ENCODE measurements around the gene CDAN1.

DNA sequence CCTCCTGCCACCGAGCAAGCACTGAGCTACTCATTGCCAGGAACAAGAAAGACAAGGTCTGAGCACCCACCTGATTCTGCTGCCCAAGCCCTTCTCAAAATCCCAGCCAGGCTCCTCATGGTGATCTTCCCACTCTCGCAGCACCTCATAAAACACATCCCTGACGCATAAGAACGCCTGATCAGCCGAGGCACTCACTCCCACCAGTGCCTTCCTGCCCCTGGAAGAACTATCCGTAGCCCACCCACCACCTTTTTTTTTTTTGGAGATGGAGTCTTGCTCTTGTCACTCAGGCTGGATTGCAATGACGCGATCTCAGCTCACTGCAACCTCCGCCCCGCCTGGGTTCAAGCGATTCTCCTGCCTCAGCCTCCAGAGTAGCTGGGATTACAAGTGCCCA lies 3.9 kb downstream of the CDAN1 start:
- TF ChIP-seq, protein P1, sequence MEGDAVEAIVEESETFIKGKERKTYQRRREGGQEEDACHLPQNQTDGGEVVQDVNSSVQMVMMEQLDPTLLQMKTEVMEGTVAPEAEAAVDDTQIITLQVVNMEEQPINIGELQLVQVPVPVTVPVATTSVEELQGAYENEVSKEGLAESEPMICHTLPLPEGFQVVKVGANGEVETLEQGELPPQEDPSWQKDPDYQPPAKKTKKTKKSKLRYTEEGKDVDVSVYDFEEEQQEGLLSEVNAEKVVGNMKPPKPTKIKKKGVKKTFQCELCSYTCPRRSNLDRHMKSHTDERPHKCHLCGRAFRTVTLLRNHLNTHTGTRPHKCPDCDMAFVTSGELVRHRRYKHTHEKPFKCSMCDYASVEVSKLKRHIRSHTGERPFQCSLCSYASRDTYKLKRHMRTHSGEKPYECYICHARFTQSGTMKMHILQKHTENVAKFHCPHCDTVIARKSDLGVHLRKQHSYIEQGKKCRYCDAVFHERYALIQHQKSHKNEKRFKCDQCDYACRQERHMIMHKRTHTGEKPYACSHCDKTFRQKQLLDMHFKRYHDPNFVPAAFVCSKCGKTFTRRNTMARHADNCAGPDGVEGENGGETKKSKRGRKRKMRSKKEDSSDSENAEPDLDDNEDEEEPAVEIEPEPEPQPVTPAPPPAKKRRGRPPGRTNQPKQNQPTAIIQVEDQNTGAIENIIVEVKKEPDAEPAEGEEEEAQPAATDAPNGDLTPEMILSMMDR (IDR thresholded peaks at IDR 0.05), result no peak
- no peak for TF ChIP-seq POLR2AphosphoS5 (IDR thresholded peaks at IDR 0.05)
